Measurements from ENCODE around the gene ZNF407.

Gene ZNF407

DNA sequence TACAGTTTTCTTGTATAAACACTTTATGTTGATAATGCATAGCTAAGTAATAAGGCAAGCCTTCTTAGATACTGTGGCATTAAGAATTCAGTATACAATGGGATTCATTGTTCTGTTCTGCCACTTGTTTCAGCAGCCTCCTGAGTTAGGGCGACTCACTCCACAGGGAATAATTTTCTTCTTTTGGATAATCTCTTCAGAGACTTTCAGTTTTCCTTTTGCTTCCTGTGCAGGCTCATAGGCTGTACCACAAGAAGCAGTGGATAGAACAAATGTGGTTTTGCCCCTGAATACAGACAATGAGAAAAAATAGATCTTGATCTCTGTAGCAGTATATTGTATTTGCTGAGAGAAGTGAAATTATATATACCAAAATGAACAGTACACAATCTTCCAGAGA, 298.0 kb downstream of the ZNF407 start:
- DNase-seq (ENCODE audit: low read depth), result no peak

DNA sequence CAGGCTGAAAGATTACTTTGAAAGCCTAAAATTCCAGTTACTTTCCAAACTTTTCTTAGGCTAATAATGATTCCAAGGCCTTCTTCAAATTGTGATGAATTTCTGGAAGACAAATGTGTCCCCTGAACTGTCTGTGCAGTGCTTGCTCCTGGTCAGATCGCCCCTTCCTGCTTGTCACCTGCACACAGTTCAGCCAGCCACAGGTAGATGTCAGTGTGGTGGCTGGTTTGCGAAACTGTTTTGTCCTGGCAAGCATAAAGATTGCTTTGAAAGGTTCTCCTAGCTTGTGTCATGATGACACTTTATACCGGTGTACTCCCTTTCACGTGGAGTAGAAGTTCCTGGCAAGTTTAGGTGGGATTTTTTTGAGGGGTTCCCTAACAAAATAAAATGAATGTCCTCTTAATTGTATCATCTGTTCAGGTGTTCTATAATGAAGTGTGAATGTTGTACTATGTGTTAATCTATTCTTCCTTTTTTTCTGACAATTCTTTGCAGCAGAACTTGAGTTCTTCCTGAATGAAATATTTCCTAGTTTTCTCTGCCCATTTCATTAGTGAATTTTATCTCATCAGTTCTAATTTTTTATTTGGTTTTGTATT, 298.8 kb downstream of the ZNF407 start:
- DNase-seq (ENCODE audit: low read depth), result no peak

GRCh38 chr18:74897971-74898657, 300.4 kb downstream of the ZNF407 start:
- no peak for DNase-seq (ENCODE audit: low read depth)

- no peak for DNase-seq (ENCODE audit: low read depth)
Observed at GRCh38 chr18:74898965-74899364, 301.3 kb downstream of the ZNF407 start.

DNA sequence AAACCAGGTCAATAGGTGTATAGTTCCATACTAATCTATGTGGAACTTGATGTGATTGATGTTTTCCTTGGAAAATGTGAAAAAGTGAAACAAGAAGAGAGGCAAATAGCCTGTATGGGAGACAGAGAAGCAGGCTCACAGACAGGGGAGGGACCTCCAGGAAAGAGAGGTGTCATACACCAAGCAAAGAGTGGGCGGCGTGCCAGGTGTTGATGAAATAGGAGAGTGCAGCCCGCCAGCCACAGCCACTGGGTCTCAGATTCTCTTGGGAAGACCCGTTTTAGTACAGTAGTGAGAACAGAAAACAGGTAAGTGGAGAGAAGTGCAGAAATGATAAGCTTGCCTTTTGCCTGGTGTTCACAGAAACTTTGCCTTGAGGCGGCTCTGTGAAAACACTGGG, 301.9 kb downstream of the ZNF407 start:
- no peak for DNase-seq (ENCODE audit: low read depth)

GRCh38 chr18:74901362-74902146, 303.9 kb downstream of the ZNF407 start:
- no peak for DNase-seq (ENCODE audit: low read depth)

DNA sequence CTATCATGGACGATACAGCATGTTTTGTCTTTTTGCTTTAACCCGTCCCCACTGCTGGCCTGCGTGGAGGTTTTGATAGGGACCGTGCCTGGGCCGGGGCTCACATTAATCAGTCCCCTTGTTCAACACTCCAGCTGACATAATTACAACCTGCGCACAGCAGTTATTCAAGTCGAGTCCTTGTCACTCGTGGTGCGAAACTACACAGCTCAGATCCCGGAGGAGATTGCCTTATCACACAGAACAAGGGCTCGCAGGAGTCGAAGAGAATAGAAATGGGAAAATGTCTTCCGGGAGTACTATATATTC, 304.4 kb downstream of the ZNF407 start:
- no peak for DNase-seq (ENCODE audit: low read depth)

DNA sequence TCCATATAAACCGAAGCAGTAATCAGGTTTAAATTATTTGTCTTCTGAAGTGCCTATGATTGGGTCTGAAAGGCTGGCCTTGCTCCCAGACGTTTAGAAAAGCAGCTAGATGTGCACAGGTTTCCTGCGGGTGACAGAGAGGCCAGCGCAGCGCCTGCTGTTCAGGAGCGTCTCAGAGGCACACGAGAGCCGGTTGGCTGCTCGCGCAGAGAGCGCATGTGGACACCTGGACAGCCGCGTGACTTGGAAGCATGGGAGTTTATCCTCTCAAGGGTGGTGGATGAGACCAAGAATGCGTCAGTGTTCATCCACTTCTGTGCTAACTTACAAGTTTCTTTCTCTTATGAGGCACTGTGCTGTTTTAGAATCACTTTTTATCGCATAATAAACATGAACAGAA, 307.6 kb downstream of the ZNF407 start:
- no peak for DNase-seq (ENCODE audit: low read depth)

- no peak for DNase-seq (ENCODE audit: low read depth)
Observed at GRCh38 chr18:74906184-74906583, 308.5 kb downstream of the ZNF407 start.

- DNase-seq (ENCODE audit: low read depth), result no peak
Observed at GRCh38 chr18:74914052-74914591, 316.5 kb downstream of the ZNF407 start.

- DNase-seq (ENCODE audit: low read depth), result no peak
Observed at GRCh38 chr18:74914648-74915047, 317.0 kb downstream of the ZNF407 start.

- no peak for DNase-seq (ENCODE audit: low read depth)
Observed at GRCh38 chr18:74916773-74917393, 319.2 kb downstream of the ZNF407 start.

GRCh38 chr18:74918276-74918790, 320.7 kb downstream of the ZNF407 start:
- DNase-seq (ENCODE audit: low read depth), result no peak

DNA sequence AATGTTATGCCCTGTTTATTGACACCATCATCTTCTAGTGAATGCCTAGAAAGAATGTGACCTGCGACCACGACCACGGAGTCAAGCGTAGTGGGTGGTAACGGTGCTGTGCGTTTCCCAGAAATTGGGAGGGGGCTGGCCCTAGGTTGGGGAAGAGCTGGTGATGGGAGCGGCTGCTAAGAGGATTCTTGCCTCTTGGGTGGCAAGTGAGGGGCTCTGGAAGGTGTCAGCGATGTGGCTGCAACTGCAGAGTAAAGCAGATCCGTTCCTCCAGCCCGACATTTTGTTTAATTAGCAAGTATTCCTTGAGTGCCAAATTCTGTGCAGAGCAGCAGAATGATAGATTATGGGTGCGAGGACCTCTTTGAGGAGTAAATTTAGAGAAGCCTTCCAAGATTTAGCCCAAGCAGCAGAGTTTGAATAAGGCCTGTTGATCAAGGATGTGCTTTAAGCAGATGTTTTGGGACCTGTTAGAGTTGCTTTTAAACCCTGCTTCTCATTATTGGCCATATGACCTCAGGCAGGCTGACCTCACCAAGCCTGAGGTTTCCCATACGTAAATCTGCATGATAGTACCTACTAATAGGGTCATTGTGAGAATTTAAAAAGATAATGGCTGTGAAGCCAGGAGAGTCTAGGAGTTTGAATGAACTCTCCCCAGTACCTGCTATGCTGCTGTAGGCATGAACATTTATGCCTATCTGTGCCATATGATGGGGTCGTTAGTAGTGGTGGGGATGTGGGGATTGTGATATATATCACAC, 323.6 kb downstream of the ZNF407 start:
- no peak for DNase-seq (ENCODE audit: low read depth)

DNA sequence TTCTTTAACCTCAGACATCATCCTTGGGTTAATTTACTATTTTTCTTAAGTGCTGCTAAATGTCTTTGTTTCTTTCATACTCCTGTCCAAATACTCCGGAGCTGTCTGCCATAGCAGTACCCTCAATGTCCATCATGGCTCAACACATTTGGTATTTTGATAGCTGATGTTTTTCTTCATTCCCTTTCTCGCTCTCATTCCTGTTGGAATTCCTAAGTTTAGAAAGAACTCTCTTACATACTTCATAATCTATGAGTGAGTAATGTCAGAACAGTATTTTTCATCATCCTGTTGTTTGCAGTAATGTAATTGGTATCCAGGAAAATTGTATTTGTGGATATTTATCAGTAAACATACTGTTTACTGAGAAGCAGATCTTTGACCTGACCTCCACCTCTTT, 328.4 kb downstream of the ZNF407 start:
- DNase-seq (ENCODE audit: low read depth), result no peak

GRCh38 chr18:74928194-74928968, 330.7 kb downstream of the ZNF407 start:
- DNase-seq (ENCODE audit: low read depth), result no peak

DNA sequence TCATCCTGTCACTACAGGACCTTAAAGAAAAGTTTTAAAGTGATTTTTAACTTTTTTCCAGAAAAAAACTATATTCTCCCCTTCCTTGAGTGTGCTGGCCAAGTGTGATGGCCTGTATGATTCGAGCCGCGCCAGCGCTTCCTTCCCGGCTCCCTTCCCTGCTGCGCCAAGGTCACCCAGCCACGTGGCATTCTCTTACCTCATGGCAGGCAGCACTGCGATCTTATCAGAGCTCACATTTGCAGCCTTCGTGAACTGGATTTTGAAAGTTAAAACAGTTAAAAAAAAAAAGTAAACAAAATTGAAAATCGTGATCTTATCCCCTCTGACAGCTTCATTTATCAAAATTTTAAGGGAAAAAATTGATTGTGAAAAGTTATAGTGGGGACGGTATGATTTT, 331.4 kb downstream of the ZNF407 start:
- no peak for DNase-seq (ENCODE audit: low read depth)

- DNase-seq (ENCODE audit: low read depth), result no peak
Observed at GRCh38 chr18:74930616-74931015, 332.9 kb downstream of the ZNF407 start.

DNA sequence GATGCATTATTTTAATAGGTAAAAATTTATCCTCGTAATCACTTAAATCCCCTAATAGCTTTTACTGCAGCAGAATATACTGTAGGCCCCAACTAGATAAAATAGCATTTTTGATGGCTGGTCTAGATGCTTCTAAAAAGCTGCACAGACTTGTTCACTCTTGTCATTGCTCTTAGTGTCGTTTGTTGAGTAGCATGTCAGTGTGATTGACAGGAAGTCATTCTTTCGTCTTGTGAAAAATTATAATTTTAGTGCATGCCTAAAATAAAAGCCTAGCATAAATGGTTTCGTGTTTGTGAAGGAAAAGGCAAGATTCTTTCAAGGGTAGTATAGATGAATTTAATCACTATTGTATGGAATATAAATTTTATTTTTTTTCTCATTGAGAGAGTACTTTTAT, 336.3 kb downstream of the ZNF407 start:
- DNase-seq (ENCODE audit: low read depth), result no peak

DNA sequence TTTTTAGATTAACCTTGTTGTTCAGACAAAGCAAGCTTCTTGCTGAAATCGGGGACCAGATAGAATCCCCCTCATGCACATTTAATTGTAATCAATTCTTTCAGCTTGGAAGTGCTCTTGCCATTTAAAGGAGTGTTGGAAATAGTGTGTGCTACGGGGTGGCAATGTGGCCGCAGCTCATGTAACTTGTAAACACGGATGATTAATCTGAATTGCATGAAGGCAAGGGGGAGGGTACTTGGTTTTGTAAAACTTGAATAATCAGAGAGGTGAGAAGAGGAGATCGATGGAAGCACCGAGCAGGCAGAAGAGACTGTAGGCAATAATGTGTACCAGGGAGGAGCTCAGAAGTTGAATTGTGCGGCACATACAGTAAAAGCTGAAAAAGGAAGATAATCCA, 337.8 kb downstream of the ZNF407 start:
- DNase-seq (ENCODE audit: low read depth), result no peak

DNA sequence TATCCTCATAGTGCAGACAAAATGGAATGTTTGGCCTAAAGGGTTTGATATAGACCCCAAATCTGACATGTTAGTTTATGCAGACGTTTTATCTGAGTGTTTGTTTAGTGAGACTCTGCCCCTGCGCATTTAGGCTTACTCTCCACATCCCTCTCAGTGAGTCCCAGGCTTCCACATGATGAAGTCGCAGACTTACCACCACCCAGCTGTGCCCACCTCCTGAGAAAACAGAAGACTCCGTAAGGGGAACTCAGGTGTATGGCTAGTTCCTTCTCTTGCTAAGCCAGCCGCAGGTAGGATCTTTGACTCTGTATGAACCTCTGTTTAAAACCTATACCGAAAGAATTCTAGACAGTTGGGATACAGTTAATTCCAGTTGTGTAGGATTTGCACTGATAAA, 338.7 kb downstream of the ZNF407 start:
- no peak for DNase-seq (ENCODE audit: low read depth)
